Smooth muscle cell (in vitro differentiated cells): ENCODE data around the gene SLC13A2. TPM values are rescaled to one million over a fixed set of nuclear protein-coding genes. Genes with fewer than 3 reads are reported as not detected.

ENCODE experiments used
- DNase-seq: peaks from one replicate; lab custom pipeline; 2025; ENCODE audit not compliant: unreplicated experiment; lab: John Stamatoyannopoulos, UW
- H2AFZ ChIP-seq: fragments of 200-600 bp; sonication (generic); 2 replicates; pipeline ENCODE4 v1.6.0; 2016; ENCODE audit warnings: antibody characterized with exemption, low read depth, mild to moderate bottlenecking
- H3F3A ChIP-seq: fragments of 200-600 bp; sonication (generic); 2 replicates; pipeline ENCODE4 v1.6.0; 2017; ENCODE audit warnings: antibody characterized with exemption, low read depth
- H3K27ac ChIP-seq: fragments of 200-600 bp; sonication (generic); 2 replicates; pipeline ENCODE4 v1.5.1; 2016; ENCODE audit warnings: low read depth, mild to moderate bottlenecking
- H3K27me3 ChIP-seq: fragments of 200-600 bp; sonication (generic); 2 replicates; pipeline ENCODE4 v1.6.1; 2016; ENCODE audit warnings: low read depth, mild to moderate bottlenecking
- H3K36me3 ChIP-seq: fragments of 200-600 bp; sonication (generic); 2 replicates; pipeline ENCODE4 v1.5.1; 2016; ENCODE audit warnings: low read depth
- H3K4me1 ChIP-seq: fragments of 200-600 bp; sonication (generic); 2 replicates; pipeline ENCODE4 v1.5.1; 2016; ENCODE audit warnings: low read depth
- H3K4me2 ChIP-seq: fragments of 200-600 bp; sonication (generic); 2 replicates; pipeline ENCODE4 v1.6.0; 2016; ENCODE audit warnings: mild to moderate bottlenecking
- H3K4me3 ChIP-seq: fragments of 200-600 bp; sonication (generic); 2 replicates; pipeline ENCODE4 v1.5.1; 2016; ENCODE audit warnings: mild to moderate bottlenecking
- H3K79me2 ChIP-seq: fragments of 200-600 bp; sonication (generic); 2 replicates; pipeline ENCODE4 v1.6.0; 2016; ENCODE audit warnings: low read depth, mild to moderate bottlenecking
- H3K9ac ChIP-seq: fragments of 200-600 bp; sonication (generic); 2 replicates; pipeline ENCODE4 v1.6.0; 2016; ENCODE audit warnings: low read depth
- H3K9me3 ChIP-seq: fragments of 200-600 bp; sonication (generic); replicated peaks from 2 replicates; pipeline ENCODE4 v1.5.1; 2016; ENCODE audit warnings: low read depth
- H4K20me1 ChIP-seq: fragments of 200-600 bp; sonication (generic); 2 replicates; pipeline ENCODE4 v1.6.0; 2016; ENCODE audit warnings: low read depth
- CTCF ChIP-seq: fragments of 200-600 bp; sonication (generic); IDR thresholded peaks from 2 replicates; pipeline ENCODE4 v1.5.1; 2017; ENCODE audit warnings: borderline replicate concordance, mild to moderate bottlenecking, antibody characterized with exemption; ENCODE audit not compliant: insufficient read depth, poor library complexity, severe bottlenecking
- WGBS: methylation state at CpG from one replicate; pipeline ENCODE4 v1.1.7; 2016; ENCODE audit warnings: low lambda C conversion rate; 5-methylcytosine and 5-hydroxymethylcytosine counted together
- polyA plus RNA-seq: library from polyadenylated mRNA; unstranded; fragments of >200 nt; fragmentation: Nextera tagmentation; extraction: Ambion mirVana; gene quantifications from 2 replicates; pipeline ENCODE4 v1.2.1, GENCODE V29; 2016
- total RNA-seq: library from RNA; depleted of rRNA; stranded (reverse); fragments of >200 nt; gene quantifications from 2 replicates; pipeline ENCODE4 v1.2.3, GENCODE V29; 2014

Gene SLC13A2
- total and polyA plus RNA-seq, 2 experiments from 2014 or later, result not detected

- WGBS, result 84% methylated on average over 9 of the region's 9 CpGs
- no peaks in the 10 kb centered on the region for H3K4me1 ChIP-seq
- TF ChIP-seq CTCF, result no peak
- no peak for DNase-seq
- H3K9me3 ChIP-seq, result no peaks in the 10 kb centered on the region
- H3K79me2 ChIP-seq, result no peaks in the 10 kb centered on the region
- no peak overlapping the region for H2AFZ ChIP-seq
- H3K4me2 ChIP-seq, result no peak overlapping the region
- H3K27me3 ChIP-seq, result no peaks in the 10 kb centered on the region
- no peaks in the 10 kb centered on the region for H4K20me1 ChIP-seq
- no peaks in the 10 kb centered on the region for H3K36me3 ChIP-seq
- no peak overlapping the region for H3K4me3 ChIP-seq
- no peak overlapping the region for H3K9ac ChIP-seq
- no peak overlapping the region for H3K27ac ChIP-seq
- H3F3A ChIP-seq, result no peaks in the 10 kb centered on the region
Observed at GRCh38 chr17:28475151-28475900, 1.9 kb downstream of the SLC13A2 start.

GRCh38 chr17:28476076-28476865 is 2.8 kb downstream of the SLC13A2 start:
- no peaks in the 10 kb centered on the region for H3F3A ChIP-seq
- H3K4me3 ChIP-seq, result no peak overlapping the region
- no peak overlapping the region for H2AFZ ChIP-seq
- DNase-seq, result no peak
- no peaks in the 10 kb centered on the region for H3K36me3 ChIP-seq
- H3K9ac ChIP-seq, result no peak overlapping the region
- no peak overlapping the region for H3K27ac ChIP-seq
- H3K4me1 ChIP-seq, result no peaks in the 10 kb centered on the region
- no peaks in the 10 kb centered on the region for H4K20me1 ChIP-seq
- no peaks in the 10 kb centered on the region for H3K27me3 ChIP-seq
- 89% methylated on average over 11 of the region's 11 CpGs for WGBS
- no peak overlapping the region for H3K4me2 ChIP-seq
- no peak for TF ChIP-seq CTCF
- no peaks in the 10 kb centered on the region for H3K79me2 ChIP-seq
- H3K9me3 ChIP-seq, result no peaks in the 10 kb centered on the region

GRCh38 chr17:28477928-28478327 is 4.5 kb downstream of the SLC13A2 start:
- 96% methylated on average over 7 of the region's 7 CpGs for WGBS

More at GRCh38 chr17:28477928-28478327, 4.5 kb downstream of the SLC13A2 start:
- no peak overlapping the region for H2AFZ ChIP-seq
- DNase-seq, result no peak
- H3K27me3 ChIP-seq, result no peaks in the 10 kb centered on the region
- H3F3A ChIP-seq, result no peaks in the 10 kb centered on the region
- no peaks in the 10 kb centered on the region for H4K20me1 ChIP-seq
- no peak for TF ChIP-seq CTCF
- H3K4me1 ChIP-seq, result no peaks in the 10 kb centered on the region
- H3K79me2 ChIP-seq, result no peaks in the 10 kb centered on the region
- H3K9ac ChIP-seq, result no peak overlapping the region
- no peaks in the 10 kb centered on the region for H3K36me3 ChIP-seq
- no peak overlapping the region for H3K4me3 ChIP-seq
- H3K27ac ChIP-seq, result no peak overlapping the region
- no peak overlapping the region for H3K4me2 ChIP-seq
- H3K9me3 ChIP-seq, result no peaks in the 10 kb centered on the region
